Activated naive CD8-positive, alpha-beta T cell treated with anti-CD3 and anti-CD28 coated beads for 36 hours (primary cell): ENCODE results near the gene LYPD6B. TPM values are rescaled to one million over a fixed set of nuclear protein-coding genes. Genes with fewer than 3 reads are reported as not detected.

ENCODE experiments used
- DNase-seq: peaks from one replicate; pipeline ENCODE4 v3.0.0; 2021
- H3K27ac Mint-ChIP-seq: one replicate; pipeline ENCODE4 v1.8.0; 2022; ENCODE audit warnings: mild to moderate bottlenecking, moderate library complexity, mixed read lengths
- H3K27me3 Mint-ChIP-seq: one replicate; pipeline ENCODE4 v1.8.0; 2022; ENCODE audit warnings: mild to moderate bottlenecking, mixed read lengths
- H3K36me3 Mint-ChIP-seq: one replicate; pipeline ENCODE4 v1.8.0; 2021; ENCODE audit warnings: mild to moderate bottlenecking, mixed read lengths
- H3K4me1 Mint-ChIP-seq: one replicate; pipeline ENCODE4 v1.8.0; 2021; ENCODE audit warnings: mixed read lengths
- H3K4me3 Mint-ChIP-seq: one replicate; pipeline ENCODE4 v1.8.0; 2022; ENCODE audit warnings: mild to moderate bottlenecking, moderate library complexity, mixed read lengths
- H3K9me3 Mint-ChIP-seq: one replicate; pipeline ENCODE4 v1.8.0; 2022; ENCODE audit warnings: mixed read lengths
- total RNA-seq, 2 experiments: library from RNA; stranded (reverse); gene quantifications; one replicate each; pipeline ENCODE4 v1.2.3, GENCODE V29; 2021

The LYPD6B gene
- total RNA-seq, 2 experiments from 2014 or later, result not detected

DNA sequence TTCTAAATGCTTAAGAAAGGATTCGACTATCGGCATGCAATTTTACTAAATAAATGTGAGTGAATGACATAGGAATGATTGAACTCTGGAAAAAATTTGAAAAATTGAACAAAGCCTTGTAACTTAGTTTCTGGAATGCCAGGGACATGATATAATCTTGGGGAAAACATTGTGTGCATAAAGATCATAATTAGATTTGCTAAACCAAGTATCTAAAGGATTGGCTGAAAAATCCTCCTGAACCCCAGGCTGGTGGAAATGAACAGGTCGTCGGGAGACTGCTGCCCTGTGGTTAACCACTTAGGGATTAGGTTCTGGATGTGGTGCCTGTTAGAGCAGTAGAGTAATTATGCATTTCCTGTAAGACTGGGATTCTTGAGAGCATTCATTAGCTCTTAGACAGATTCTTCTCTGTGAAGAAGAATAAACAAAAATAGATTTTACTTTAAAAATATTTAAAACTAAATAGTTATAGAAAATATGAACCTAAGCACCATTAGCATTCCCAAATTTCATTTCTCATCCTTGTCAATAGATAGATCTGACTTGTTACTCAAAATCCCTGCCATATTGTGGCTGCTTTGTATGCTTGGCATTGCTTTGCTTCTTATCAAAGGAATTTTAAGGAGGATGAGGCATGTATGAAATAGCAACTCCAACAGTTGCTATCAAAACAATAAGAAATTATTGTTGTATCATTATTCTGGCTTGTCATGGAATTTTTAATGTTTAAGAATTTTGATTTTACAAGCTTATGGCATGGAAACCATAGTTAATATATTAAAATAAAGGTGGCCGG lies 55.9 kb downstream of the LYPD6B start:
- H3K9me3 Mint-ChIP-seq, result no peaks in the 10 kb centered on the region
- no peak overlapping the region for H3K4me3 Mint-ChIP-seq
- no peak overlapping the region for H3K27ac Mint-ChIP-seq
- H3K4me1 Mint-ChIP-seq, result no peaks in the 10 kb centered on the region
- peaks cover 21% of the 10 kb centered on the region for H3K27me3 Mint-ChIP-seq
- H3K36me3 Mint-ChIP-seq, result no peaks in the 10 kb centered on the region
- DNase-seq, result no peak

- Mint-ChIP-seq H3K9me3 (no peaks in the 10 kb centered on the region), H3K27me3 (peaks cover 8% of the 10 kb centered on the region), H3K27ac (no peak overlapping the region), H3K4me1 (no peaks in the 10 kb centered on the region), H3K4me3 (no peak overlapping the region), H3K36me3 (no peaks in the 10 kb centered on the region)
- no peak for DNase-seq
Measured at GRCh38 chr2:149098701-149099100, 60.2 kb downstream of the LYPD6B start.

GRCh38 chr2:149099298-149099697 lies 60.8 kb downstream of the LYPD6B start:
- H3K9me3 Mint-ChIP-seq, result no peaks in the 10 kb centered on the region
- H3K27me3 Mint-ChIP-seq, result peaks cover 8% of the 10 kb centered on the region
- H3K4me1 Mint-ChIP-seq, result no peaks in the 10 kb centered on the region

DNA sequence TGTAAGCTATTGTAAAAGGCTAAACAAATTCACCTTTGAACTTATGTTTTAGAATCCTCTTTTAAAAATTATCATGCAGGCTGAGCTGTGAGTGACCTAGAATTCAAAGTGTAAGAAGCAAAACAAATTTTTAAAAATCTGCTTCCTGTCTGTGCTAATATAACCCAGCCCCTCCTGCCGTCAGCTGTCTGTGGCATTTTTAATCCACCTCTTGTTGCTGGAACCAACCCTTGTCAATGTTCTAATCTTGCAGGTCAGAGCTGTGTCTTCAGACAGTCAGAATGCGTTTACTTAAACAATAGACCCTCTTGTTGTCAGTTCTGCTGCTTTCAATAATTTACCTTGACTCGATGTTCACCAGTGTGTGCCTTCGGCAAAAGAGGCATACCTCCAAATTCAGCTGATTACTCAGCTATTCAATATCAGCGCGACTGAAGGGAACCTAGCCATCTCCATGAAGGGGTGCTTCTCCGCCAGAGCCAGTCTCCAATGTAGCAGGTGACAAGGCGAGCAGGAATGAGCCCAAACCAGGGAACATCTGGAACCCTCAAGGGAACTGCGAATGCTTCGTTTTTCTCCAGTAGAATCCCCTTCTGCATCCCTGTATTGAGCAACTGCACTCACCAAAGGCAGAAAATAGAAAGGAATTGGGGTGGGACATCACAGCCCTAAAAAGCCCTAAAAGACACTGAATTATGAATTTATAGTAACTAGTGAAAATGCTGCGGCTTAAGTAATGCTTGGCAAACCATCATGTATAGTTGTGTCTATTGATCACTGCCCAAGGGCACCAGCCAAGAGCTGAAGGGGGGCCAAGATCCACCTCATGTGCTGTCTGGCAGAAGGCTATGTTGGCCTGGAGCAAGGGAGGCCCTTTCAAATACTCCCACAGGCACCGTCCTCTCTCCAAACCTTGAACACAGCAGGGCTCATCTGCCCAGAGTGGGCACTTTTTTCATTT lies 62.5 kb downstream of the LYPD6B start:
- Mint-ChIP-seq H3K36me3 (no peaks in the 10 kb centered on the region), H3K4me3 (no peak overlapping the region), H3K27me3 (peaks cover 1% of the 10 kb centered on the region), H3K4me1 (no peaks in the 10 kb centered on the region), H3K9me3 (peaks cover 4% of the 10 kb centered on the region), H3K27ac (no peak overlapping the region)
- DNase-seq, result no peak

More at GRCh38 chr2:149099298-149099697, 60.8 kb downstream of the LYPD6B start:
- no peak overlapping the region for H3K4me3 Mint-ChIP-seq
- DNase-seq, result no peak
- no peaks in the 10 kb centered on the region for H3K36me3 Mint-ChIP-seq
- no peak overlapping the region for H3K27ac Mint-ChIP-seq

DNA sequence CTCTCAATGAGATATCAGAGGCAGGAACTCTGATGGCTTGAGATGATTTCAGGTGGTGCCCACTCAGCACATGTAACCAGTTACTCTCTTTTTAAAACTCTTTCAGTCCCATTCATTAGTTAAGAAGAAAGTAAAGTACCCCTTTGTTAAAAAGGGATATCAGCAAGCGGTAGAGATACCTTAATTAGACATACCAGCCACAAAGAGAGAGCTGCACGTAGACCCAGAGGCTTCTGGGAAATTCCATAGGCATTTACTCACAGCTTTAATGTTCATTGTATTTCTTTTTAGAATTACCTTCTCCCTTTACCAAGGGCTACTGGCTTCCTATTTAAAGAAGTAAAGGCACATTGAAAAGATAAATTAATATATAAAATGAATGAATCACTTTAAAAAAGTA lies 63.3 kb downstream of the LYPD6B start:
- no peak for DNase-seq
- no peak overlapping the region for H3K27ac Mint-ChIP-seq
- peaks cover 7% of the 10 kb centered on the region for H3K9me3 Mint-ChIP-seq
- H3K27me3 Mint-ChIP-seq, result no peaks in the 10 kb centered on the region
- no peak overlapping the region for H3K4me3 Mint-ChIP-seq
- no peaks in the 10 kb centered on the region for H3K4me1 Mint-ChIP-seq
- H3K36me3 Mint-ChIP-seq, result no peaks in the 10 kb centered on the region

GRCh38 chr2:149103081-149103620 lies 64.7 kb downstream of the LYPD6B start:
- Mint-ChIP-seq H3K36me3 (peaks cover 2% of the 10 kb centered on the region), H3K9me3 (peaks cover 13% of the 10 kb centered on the region), H3K4me3 (no peak overlapping the region), H3K27ac (no peak overlapping the region), H3K4me1 (no peaks in the 10 kb centered on the region), H3K27me3 (peaks cover 3% of the 10 kb centered on the region)
- DNase-seq, result no peak

- no peaks in the 10 kb centered on the region for H3K4me1 Mint-ChIP-seq
- H3K9me3 Mint-ChIP-seq, result peaks cover 13% of the 10 kb centered on the region
- peaks cover 9% of the 10 kb centered on the region for H3K27me3 Mint-ChIP-seq
- no peak for DNase-seq
- peaks cover 2% of the 10 kb centered on the region for H3K36me3 Mint-ChIP-seq
- no peak overlapping the region for H3K4me3 Mint-ChIP-seq
- H3K27ac Mint-ChIP-seq, result no peak overlapping the region
Measured at GRCh38 chr2:149104221-149104620, 65.7 kb downstream of the LYPD6B start.

DNA sequence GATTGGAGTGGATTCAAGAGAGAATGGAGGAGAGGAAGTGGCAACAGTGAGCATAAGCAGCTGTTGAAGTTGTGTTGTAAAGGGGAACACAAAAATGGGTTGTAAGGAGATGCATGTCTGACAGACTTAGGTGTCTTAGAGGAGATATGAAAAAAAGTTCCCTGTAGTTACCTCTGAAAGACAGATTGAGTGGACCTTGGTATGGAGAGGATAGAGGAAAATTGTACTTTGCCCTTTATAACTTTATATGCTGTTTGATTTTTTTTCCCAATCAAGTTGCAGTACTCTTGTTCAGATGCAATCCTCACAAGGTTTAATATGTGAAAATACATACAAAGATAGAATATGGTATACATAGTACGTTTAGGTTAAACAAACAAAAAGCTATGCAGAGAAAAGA lies 73.6 kb downstream of the LYPD6B start:
- Mint-ChIP-seq H3K4me3 (no peak overlapping the region), H3K27ac (no peak overlapping the region), H3K36me3 (peaks cover 2% of the 10 kb centered on the region), H3K9me3 (peaks cover 6% of the 10 kb centered on the region), H3K4me1 (no peaks in the 10 kb centered on the region), H3K27me3 (peaks cover 17% of the 10 kb centered on the region)
- DNase-seq, result no peak

DNA sequence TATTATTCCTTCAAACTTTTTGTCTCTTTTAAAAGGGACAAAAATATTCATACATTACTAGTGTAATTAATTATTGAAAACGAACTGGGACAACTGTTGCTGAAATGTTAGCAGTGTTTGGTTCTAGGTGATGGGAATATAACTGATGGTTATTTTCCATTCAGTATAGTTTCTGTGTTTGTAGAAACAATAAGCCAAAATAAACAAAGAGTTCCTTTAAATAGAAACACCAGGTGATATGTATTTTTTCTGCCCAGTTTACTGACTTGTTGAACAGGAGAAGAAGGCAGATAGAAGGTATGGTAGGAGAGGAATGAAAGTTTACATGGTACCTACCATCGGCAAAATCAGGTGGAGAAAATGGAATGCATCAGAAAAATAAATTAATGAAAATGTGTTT lies 74.2 kb downstream of the LYPD6B start:
- H3K27me3 Mint-ChIP-seq, result peaks cover 18% of the 10 kb centered on the region
- peaks cover 3% of the 10 kb centered on the region for H3K9me3 Mint-ChIP-seq
- no peak overlapping the region for H3K27ac Mint-ChIP-seq
- H3K36me3 Mint-ChIP-seq, result peaks cover 2% of the 10 kb centered on the region
- no peak for DNase-seq
- no peak overlapping the region for H3K4me3 Mint-ChIP-seq
- H3K4me1 Mint-ChIP-seq, result no peaks in the 10 kb centered on the region

DNA sequence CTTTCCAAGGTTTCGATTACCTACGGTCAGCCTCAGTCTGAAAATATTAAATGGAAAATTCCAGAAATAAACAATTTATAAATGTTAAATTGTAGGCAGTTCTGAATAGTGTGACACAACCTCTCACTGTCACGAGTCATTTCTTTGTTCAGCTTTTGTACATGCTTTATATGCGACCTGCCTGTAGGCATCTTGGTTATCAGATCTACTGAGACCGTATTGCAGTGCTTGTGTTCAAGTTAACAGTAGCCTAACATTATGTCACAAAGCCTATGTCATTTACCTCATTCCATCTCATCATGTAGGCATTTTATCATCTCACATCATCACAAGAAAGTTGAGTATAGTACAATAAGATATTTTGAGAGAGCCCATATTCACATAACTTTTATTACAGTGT lies 77.3 kb downstream of the LYPD6B start:
- Mint-ChIP-seq H3K27ac (no peak overlapping the region), H3K27me3 (peaks cover 11% of the 10 kb centered on the region), H3K4me1 (no peaks in the 10 kb centered on the region), H3K36me3 (no peaks in the 10 kb centered on the region), H3K4me3 (no peak overlapping the region), H3K9me3 (no peaks in the 10 kb centered on the region)
- DNase-seq, result no peak

GRCh38 chr2:149119368-149119767 lies 80.9 kb downstream of the LYPD6B start:
- H3K4me3 Mint-ChIP-seq, result no peak overlapping the region
- no peak for DNase-seq
- no peaks in the 10 kb centered on the region for H3K36me3 Mint-ChIP-seq
- no peaks in the 10 kb centered on the region for H3K9me3 Mint-ChIP-seq
- H3K27ac Mint-ChIP-seq, result no peak overlapping the region
- H3K4me1 Mint-ChIP-seq, result no peaks in the 10 kb centered on the region
- H3K27me3 Mint-ChIP-seq, result peaks cover 7% of the 10 kb centered on the region

DNA sequence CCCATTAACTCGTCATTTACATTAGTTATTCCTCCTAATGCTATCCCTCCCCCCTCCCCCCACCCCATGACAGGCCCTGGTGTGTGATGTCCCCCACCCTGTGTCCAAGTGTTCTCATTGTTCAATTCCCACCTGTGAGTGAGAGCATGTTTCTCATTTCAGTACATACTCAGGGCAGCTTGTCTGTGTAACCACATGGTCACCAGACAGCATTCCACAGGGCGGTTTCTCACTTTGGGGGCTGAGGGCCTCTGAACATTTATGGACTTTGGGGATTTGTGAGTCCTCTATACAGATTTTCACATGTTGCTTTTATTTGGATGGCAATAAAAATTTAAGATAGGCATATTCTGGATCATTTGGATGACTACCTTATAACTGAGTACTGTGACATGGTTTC lies 84.0 kb downstream of the LYPD6B start:
- H3K27me3 Mint-ChIP-seq, result peaks cover 3% of the 10 kb centered on the region
- DNase-seq, result no peak
- H3K4me3 Mint-ChIP-seq, result no peak overlapping the region
- H3K27ac Mint-ChIP-seq, result no peak overlapping the region
- H3K4me1 Mint-ChIP-seq, result no peaks in the 10 kb centered on the region
- H3K9me3 Mint-ChIP-seq, result no peaks in the 10 kb centered on the region
- H3K36me3 Mint-ChIP-seq, result no peaks in the 10 kb centered on the region

DNA sequence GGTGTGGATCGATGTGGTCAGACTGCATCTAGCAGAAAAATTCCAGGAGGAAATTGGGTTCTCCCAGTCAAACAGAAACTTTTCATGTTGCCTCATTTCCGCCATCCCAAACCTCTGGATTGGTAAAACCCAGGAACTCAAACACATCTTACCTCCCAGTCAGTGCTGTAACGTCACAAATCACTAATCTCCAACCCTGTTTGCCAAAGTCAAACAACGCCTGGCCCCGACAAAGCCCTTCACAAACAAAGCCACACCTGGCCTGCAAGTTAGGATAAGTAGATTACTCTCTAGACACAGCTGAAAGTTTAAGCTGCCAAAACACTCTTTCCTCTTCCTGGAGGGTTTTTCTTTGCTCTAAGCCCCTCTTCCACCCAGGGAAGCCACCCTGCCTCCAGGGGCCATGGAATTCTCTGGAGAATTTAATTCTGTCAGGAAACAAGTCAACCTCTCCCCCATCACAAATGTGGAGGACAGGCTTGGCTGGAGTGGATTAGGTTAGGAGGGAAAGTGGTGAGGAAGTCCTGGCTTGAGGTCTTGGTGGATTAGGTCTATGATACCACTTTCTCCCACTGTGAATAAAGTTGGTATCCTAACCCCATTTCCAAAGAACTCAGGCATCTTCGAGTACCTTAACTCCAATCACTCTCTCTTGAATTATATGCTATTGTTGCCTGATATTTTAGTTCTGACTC lies 86.7 kb downstream of the LYPD6B start:
- H3K9me3 Mint-ChIP-seq, result no peaks in the 10 kb centered on the region
- no peaks in the 10 kb centered on the region for H3K27me3 Mint-ChIP-seq
- no peaks in the 10 kb centered on the region for H3K4me1 Mint-ChIP-seq
- H3K36me3 Mint-ChIP-seq, result no peaks in the 10 kb centered on the region
- no peak for DNase-seq
- no peak overlapping the region for H3K4me3 Mint-ChIP-seq
- no peak overlapping the region for H3K27ac Mint-ChIP-seq

DNA sequence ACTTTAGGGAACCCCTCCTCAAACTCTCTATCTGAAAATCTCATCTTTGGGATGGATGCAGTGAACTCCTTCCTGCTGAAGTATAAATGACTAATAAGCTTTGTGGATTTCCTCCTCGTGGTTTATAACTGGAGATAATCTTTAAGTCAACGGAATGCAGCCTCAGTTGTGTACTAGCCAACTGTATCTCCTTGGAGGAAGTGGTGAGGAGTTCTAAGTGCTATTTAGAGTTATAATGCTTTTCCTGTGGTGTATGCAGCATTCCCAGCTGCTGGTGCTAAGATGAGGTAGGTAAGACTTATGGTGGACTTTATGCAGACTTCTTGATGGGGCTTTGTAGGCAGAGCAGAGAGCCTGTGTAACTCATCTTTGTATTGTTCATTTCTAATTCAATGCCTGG lies 90.9 kb downstream of the LYPD6B start:
- DNase-seq, result no peak

GRCh38 chr2:149132339-149132738 lies 93.8 kb downstream of the LYPD6B start:
- H3K27me3 Mint-ChIP-seq, result peaks cover 8% of the 10 kb centered on the region
- H3K36me3 Mint-ChIP-seq, result no peaks in the 10 kb centered on the region
- no peak for DNase-seq
- no peaks in the 10 kb centered on the region for H3K4me1 Mint-ChIP-seq
- H3K9me3 Mint-ChIP-seq, result no peaks in the 10 kb centered on the region
- no peak overlapping the region for H3K27ac Mint-ChIP-seq
- no peak overlapping the region for H3K4me3 Mint-ChIP-seq

More for the DNA sequence above, 90.9 kb downstream of the LYPD6B start:
- Mint-ChIP-seq H3K36me3 (no peaks in the 10 kb centered on the region), H3K4me1 (no peaks in the 10 kb centered on the region), H3K4me3 (no peak overlapping the region), H3K9me3 (no peaks in the 10 kb centered on the region), H3K27ac (no peak overlapping the region), H3K27me3 (peaks cover 8% of the 10 kb centered on the region)
